BE2C (cell line): ENCODE results near the gene GPRIN2.
A peak's percentile ranks its signal among the peaks of the same experiment; 100 is the strongest.

Source experiments
- DNase-seq: peaks from one replicate; pipeline ENCODE4 v3.0.0-alpha.2; 2020
- H3K27me3 ChIP-seq: fragments of 250-450 bp; sonication (Bioruptor Pico); 2 replicates; pipeline ENCODE4 v1.5.1; 2020; ENCODE audit warnings: mild to moderate bottlenecking
- H3K36me3 ChIP-seq: fragments of 250-450 bp; sonication (Bioruptor Pico); 2 replicates; pipeline ENCODE4 v1.5.1; 2020; ENCODE audit warnings: mild to moderate bottlenecking
- H3K4me1 ChIP-seq: fragments of 250-450 bp; sonication (Bioruptor Pico); 2 replicates; pipeline ENCODE4 v1.5.1; 2020
- H3K4me3 ChIP-seq: 2 replicates; pipeline ENCODE4 v1.5.1; 2011; ENCODE audit warnings: low read depth, low read length
- H3K9me3 ChIP-seq: fragments of 250-450 bp; sonication (Bioruptor Pico); 2 replicates; pipeline ENCODE4 v1.5.1; 2020
- TF ChIP-seq, protein P1 (sequence below): IDR thresholded peaks from 2 replicates; pipeline ENCODE4 v1.5.1; 2012; ENCODE audit warnings: mild to moderate bottlenecking, low read depth, low read length

GPRIN2 gene

DNA sequence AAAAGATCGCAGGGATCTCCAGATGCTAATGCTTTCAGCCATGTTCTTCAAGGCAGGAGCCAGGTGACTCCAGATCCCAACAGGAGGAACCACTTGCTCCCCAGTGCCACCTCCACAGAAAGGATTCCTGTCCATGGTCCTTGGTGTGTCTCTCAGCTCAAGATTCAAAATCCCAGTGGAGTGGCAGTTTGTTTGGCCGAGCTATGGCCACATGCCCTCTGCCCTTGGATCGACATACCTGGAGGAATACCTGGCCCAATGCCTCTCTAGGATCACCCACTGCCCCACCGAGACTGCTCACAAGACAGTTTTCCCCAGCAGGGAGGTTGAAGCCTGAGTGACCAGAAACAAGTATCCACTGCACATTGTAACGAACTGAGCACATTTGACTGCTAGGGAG is 3.9 kb upstream of the GPRIN2 start:
- no peak overlapping the region for H3K4me3 ChIP-seq
- TF ChIP-seq, protein P1, sequence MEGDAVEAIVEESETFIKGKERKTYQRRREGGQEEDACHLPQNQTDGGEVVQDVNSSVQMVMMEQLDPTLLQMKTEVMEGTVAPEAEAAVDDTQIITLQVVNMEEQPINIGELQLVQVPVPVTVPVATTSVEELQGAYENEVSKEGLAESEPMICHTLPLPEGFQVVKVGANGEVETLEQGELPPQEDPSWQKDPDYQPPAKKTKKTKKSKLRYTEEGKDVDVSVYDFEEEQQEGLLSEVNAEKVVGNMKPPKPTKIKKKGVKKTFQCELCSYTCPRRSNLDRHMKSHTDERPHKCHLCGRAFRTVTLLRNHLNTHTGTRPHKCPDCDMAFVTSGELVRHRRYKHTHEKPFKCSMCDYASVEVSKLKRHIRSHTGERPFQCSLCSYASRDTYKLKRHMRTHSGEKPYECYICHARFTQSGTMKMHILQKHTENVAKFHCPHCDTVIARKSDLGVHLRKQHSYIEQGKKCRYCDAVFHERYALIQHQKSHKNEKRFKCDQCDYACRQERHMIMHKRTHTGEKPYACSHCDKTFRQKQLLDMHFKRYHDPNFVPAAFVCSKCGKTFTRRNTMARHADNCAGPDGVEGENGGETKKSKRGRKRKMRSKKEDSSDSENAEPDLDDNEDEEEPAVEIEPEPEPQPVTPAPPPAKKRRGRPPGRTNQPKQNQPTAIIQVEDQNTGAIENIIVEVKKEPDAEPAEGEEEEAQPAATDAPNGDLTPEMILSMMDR = no peak

DNA sequence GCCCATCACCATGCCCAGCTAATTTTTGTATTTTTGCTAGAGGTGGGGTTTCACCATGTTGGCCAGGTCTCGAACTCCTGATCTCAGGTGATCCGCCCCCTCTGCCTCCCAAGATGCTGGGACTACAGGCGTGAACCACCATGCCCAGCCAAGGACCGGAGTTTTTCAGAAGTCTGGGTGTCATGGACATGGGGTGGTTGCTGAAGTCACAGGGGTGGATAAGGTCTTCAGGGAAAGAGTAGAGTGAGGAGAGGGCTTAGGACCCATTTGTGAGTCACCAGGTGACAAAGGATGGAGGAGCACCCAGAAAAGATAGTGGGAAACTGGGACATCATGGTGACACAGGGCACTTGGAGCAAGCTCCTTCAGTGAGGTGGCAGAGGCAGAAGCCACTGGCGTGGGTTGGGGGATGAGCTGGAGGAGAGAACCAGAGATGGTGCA is 2.8 kb upstream of the GPRIN2 start:
- H3K9me3 ChIP-seq = no peaks in the 10 kb centered on the region
- no peaks in the 10 kb centered on the region for H3K4me1 ChIP-seq
- no peaks in the 10 kb centered on the region for H3K36me3 ChIP-seq
- no peak for DNase-seq
- H3K4me3 ChIP-seq = no peak overlapping the region
- TF ChIP-seq, protein P1 = no peak
- H3K27me3 ChIP-seq = peaks cover 11% of the 10 kb centered on the region

More for the DNA sequence above, 3.9 kb upstream of the GPRIN2 start:
- Histone ChIP-seq H3K36me3 (no peaks in the 10 kb centered on the region), H3K9me3 (no peaks in the 10 kb centered on the region), H3K4me1 (no peaks in the 10 kb centered on the region), H3K27me3 (peaks cover 11% of the 10 kb centered on the region)
- no peak for DNase-seq

DNA sequence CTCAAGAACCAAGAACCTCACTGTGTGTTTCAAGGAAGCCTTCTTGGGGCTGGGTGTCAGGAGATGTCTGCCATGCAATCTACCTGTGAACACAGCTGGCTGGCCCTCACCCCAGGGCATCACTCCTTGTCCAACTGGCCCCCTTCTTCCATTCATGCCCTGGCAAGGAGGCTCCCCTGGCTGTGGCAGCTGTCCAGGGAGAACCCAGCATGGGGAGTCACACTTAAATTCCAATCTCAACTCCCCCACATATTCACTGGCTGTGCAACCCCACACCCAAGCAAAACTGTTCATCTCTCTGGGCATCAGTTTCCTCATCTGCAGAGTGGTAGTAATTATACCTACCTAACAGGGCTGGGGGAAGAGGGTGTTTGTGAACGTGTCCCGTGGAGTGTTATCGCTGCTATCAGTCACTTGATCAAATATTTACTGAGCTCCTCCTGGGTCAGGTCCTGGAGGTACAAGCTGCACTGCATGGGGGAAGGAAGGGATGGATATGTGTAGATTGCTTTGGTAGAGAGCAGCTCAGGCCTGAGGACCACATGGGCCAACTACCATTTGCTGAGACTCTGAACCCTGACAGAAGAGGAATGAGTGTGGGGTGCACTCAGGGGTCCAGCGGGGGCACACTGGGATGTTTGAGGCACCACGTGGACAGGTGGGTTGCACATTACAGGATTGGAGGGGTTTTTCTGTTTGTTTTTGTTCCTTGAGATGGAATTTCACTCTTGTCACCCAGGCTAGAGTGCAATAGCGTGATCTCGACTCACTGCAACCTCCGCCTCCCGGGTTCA is 2.1 kb upstream of the GPRIN2 start:
- TF ChIP-seq, protein P1 = no peak
- H3K4me3 ChIP-seq = no peak overlapping the region
- peaks cover 11% of the 10 kb centered on the region for H3K27me3 ChIP-seq
- H3K4me1 ChIP-seq = no peaks in the 10 kb centered on the region
- H3K9me3 ChIP-seq = no peaks in the 10 kb centered on the region
- H3K36me3 ChIP-seq = no peaks in the 10 kb centered on the region
- no peak for DNase-seq

DNA sequence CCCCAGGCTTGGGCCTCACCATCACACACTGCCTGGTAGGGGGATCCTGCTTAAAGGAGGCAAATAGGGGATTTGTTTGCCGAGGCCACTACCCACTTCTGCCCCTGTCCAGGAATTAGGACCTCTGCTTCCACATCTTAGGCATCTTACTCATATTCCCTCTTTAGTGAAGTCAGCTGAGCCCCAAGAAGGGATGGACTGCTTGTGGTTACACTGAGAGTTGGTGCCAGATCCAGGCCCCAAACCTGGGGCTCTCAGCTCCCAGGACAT is 1.6 kb upstream of the GPRIN2 start:
- no peak for DNase-seq
- Histone ChIP-seq H3K4me3 (no peak overlapping the region), H3K27me3 (peaks cover 11% of the 10 kb centered on the region), H3K36me3 (no peaks in the 10 kb centered on the region), H3K4me1 (no peaks in the 10 kb centered on the region), H3K9me3 (no peaks in the 10 kb centered on the region)
- TF ChIP-seq, protein P1 = no peak

DNA sequence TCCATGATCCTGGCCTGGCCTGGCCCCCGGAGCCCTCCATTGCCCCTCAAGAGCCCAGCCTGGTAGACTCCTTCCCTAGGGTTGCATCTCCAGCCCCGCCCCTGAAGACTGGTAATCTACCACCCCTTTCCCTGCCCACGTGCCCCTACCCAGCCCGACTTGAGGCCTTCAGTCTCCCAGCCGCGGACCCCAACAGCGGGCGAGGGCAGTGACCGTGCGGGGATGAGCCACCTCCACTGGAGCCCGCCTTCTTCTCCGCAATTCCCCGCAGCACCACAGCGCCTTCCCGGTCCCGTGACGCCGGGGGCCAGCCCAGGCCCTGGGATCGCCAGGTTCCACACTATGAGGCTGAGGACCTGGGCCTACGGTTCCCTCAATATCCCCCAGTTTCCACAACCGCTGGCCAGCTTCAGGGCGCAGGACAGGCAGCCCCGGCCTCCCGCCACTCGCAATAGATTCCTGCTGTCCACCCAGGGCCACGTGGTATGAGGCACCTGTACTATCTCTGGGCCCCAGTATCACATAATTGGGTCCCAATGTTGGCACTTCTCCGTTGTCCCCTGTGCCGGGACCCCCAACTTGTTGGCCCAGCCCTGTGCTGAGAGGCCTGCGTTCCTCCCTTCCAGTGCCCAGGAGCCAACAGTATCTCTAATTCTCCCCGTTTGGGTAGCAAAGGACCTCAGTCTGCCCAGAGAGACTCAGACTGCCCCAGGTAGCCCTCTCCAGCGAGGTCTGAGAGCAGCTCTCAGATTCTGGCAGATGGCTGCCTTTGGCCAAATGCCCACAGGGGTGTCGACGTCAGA is 1.1 kb upstream of the GPRIN2 start:
- peak; percentile 46 for DNase-seq
- no peaks in the 10 kb centered on the region for H3K9me3 ChIP-seq
- H3K27me3 ChIP-seq = peaks cover 11% of the 10 kb centered on the region
- TF ChIP-seq, protein P1 = no peak
- H3K36me3 ChIP-seq = no peaks in the 10 kb centered on the region
- H3K4me1 ChIP-seq = no peaks in the 10 kb centered on the region
- no peak overlapping the region for H3K4me3 ChIP-seq
